Dendritic cell treated with granulocyte-macrophage colony-stimulating factor and Interleukin-4, amounts not matched to agents 40 ng/mL and 50 ng/mL, for 4 days (primary cell): ENCODE data around the gene CENPH.
"Not testable (repeated sequence)": the region's sequence is repeated elsewhere in the genome, so short reads cannot be mapped to it uniquely, and the experiment has no call there.

Experiments
- H3K27ac Mint-ChIP-seq: one replicate; pipeline ENCODE4 v1.8.0; 2022; ENCODE audit warnings: mild to moderate bottlenecking, mixed read lengths
- H3K27me3 Mint-ChIP-seq: one replicate; pipeline ENCODE4 v1.8.0; 2022; ENCODE audit warnings: mild to moderate bottlenecking, mixed read lengths
- H3K36me3 Mint-ChIP-seq: one replicate; pipeline ENCODE4 v1.8.0; 2022; ENCODE audit warnings: low read depth, mixed read lengths
- H3K4me1 Mint-ChIP-seq: one replicate; pipeline ENCODE4 v1.8.0; 2022; ENCODE audit warnings: low read depth, mixed read lengths
- H3K4me3 Mint-ChIP-seq: one replicate; pipeline ENCODE4 v1.8.0; 2022; ENCODE audit warnings: mild to moderate bottlenecking, moderate library complexity, mixed read lengths
- H3K9me3 Mint-ChIP-seq: one replicate; pipeline ENCODE4 v1.8.0; 2022; ENCODE audit warnings: mixed read lengths
- intact Hi-C: fragments of 100-400 bp; cut with micrococcal nuclease; formaldehyde crosslinking; loops from one replicate; pipeline ENCODE4 v1.15.0; 2022

The CENPH gene

GRCh38 chr5:69170495-69170894 is 18.9 kb upstream of the CENPH start:
- H3K36me3 Mint-ChIP-seq = peaks cover 56% of the 10 kb centered on the region
- peaks cover 30% of the 10 kb centered on the region for H3K4me1 Mint-ChIP-seq
- no peak overlapping the region for H3K4me3 Mint-ChIP-seq

GRCh38 chr5:69170969-69171368 is 18.4 kb upstream of the CENPH start:
- H3K4me1 Mint-ChIP-seq = peaks cover 26% of the 10 kb centered on the region
- H3K9me3 Mint-ChIP-seq = no peaks in the 10 kb centered on the region
- no peaks in the 10 kb centered on the region for H3K27me3 Mint-ChIP-seq
- H3K36me3 Mint-ChIP-seq = peaks cover 61% of the 10 kb centered on the region
- intact Hi-C loops = no loop called here
- H3K4me3 Mint-ChIP-seq = no peak overlapping the region
- no peak overlapping the region for H3K27ac Mint-ChIP-seq

More at GRCh38 chr5:69170495-69170894, 18.9 kb upstream of the CENPH start:
- no peaks in the 10 kb centered on the region for H3K27me3 Mint-ChIP-seq
- H3K27ac Mint-ChIP-seq = no peak overlapping the region
- no peaks in the 10 kb centered on the region for H3K9me3 Mint-ChIP-seq
- intact Hi-C loops = no loop called here

GRCh38 chr5:69181659-69182293 is 7.6 kb upstream of the CENPH start:
- H3K4me1 Mint-ChIP-seq, intact Hi-C loops, H3K27me3 Mint-ChIP-seq, H3K27ac Mint-ChIP-seq, H3K9me3 Mint-ChIP-seq, H3K36me3 Mint-ChIP-seq, H3K4me3 Mint-ChIP-seq: not testable (repeated sequence)

GRCh38 chr5:69184621-69185020 is 4.8 kb upstream of the CENPH start:
- Mint-ChIP-seq H3K36me3 (peaks cover 6% of the 10 kb centered on the region), H3K27me3 (no peaks in the 10 kb centered on the region), H3K4me3 (no peak overlapping the region), H3K27ac (no peak overlapping the region), H3K9me3 (no peaks in the 10 kb centered on the region), H3K4me1 (peaks cover 9% of the 10 kb centered on the region)
- intact Hi-C loops = no loop called here

- intact Hi-C loops = no loop called here
- H3K4me3 Mint-ChIP-seq = no peak overlapping the region
Measured at GRCh38 chr5:69187342-69187741, 2.0 kb upstream of the CENPH start.

GRCh38 chr5:69188811-69189161 is 597 bp upstream of the CENPH start:
- H3K9me3 Mint-ChIP-seq = no peaks in the 10 kb centered on the region
- no peaks in the 10 kb centered on the region for H3K27me3 Mint-ChIP-seq
- H3K4me3 Mint-ChIP-seq = peak overlapping the region; percentile 91
- intact Hi-C loops = loop anchor here (1.0 kb wide), 4 partner anchors 21 to 94 kb away; partner anchors contain the start of genes CCNB1, CDK7 and SLC30A5
- peaks cover 9% of the 10 kb centered on the region for H3K4me1 Mint-ChIP-seq
- peaks cover 6% of the 10 kb centered on the region for H3K36me3 Mint-ChIP-seq
- peak overlapping the region; percentile 92 for H3K27ac Mint-ChIP-seq

More at GRCh38 chr5:69187342-69187741, 2.0 kb upstream of the CENPH start:
- H3K4me1 Mint-ChIP-seq = peaks cover 9% of the 10 kb centered on the region
- H3K27ac Mint-ChIP-seq = no peak overlapping the region
- H3K27me3 Mint-ChIP-seq = no peaks in the 10 kb centered on the region
- no peaks in the 10 kb centered on the region for H3K9me3 Mint-ChIP-seq
- peaks cover 6% of the 10 kb centered on the region for H3K36me3 Mint-ChIP-seq

GRCh38 chr5:69202497-69202896 is 13.1 kb downstream of the CENPH start:
- Mint-ChIP-seq H3K4me1 (peaks cover 12% of the 10 kb centered on the region), H3K4me3 (no peak overlapping the region), H3K9me3 (no peaks in the 10 kb centered on the region), H3K36me3 (no peaks in the 10 kb centered on the region), H3K27me3 (no peaks in the 10 kb centered on the region), H3K27ac (no peak overlapping the region)
- intact Hi-C loops = no loop called here

GRCh38 chr5:69206528-69207190 is 17.3 kb downstream of the CENPH start:
- Mint-ChIP-seq H3K36me3 (no peaks in the 10 kb centered on the region), H3K4me1 (no peaks in the 10 kb centered on the region), H3K27ac (no peak overlapping the region), H3K9me3 (no peaks in the 10 kb centered on the region), H3K27me3 (no peaks in the 10 kb centered on the region), H3K4me3 (no peak overlapping the region)
- intact Hi-C loops = no loop called here

GRCh38 chr5:69209602-69210001 is 20.2 kb downstream of the CENPH start:
- no peaks in the 10 kb centered on the region for H3K4me1 Mint-ChIP-seq
- intact Hi-C loops = no loop called here
- no peaks in the 10 kb centered on the region for H3K36me3 Mint-ChIP-seq

GRCh38 chr5:69211200-69211599 is 21.8 kb downstream of the CENPH start:
- H3K27ac Mint-ChIP-seq = no peak overlapping the region
- no peaks in the 10 kb centered on the region for H3K4me1 Mint-ChIP-seq
- no peaks in the 10 kb centered on the region for H3K27me3 Mint-ChIP-seq
- H3K9me3 Mint-ChIP-seq = no peaks in the 10 kb centered on the region
- H3K36me3 Mint-ChIP-seq = no peaks in the 10 kb centered on the region
- intact Hi-C loops = no loop called here
- H3K4me3 Mint-ChIP-seq = no peak overlapping the region

More at GRCh38 chr5:69209602-69210001, 20.2 kb downstream of the CENPH start:
- no peaks in the 10 kb centered on the region for H3K9me3 Mint-ChIP-seq
- H3K27ac Mint-ChIP-seq = no peak overlapping the region
- no peaks in the 10 kb centered on the region for H3K27me3 Mint-ChIP-seq
- no peak overlapping the region for H3K4me3 Mint-ChIP-seq

GRCh38 chr5:69212022-69212421 is 22.6 kb downstream of the CENPH start:
- intact Hi-C loops = no loop called here
- H3K27ac Mint-ChIP-seq = no peak overlapping the region
- H3K27me3 Mint-ChIP-seq = no peaks in the 10 kb centered on the region
- H3K9me3 Mint-ChIP-seq = no peaks in the 10 kb centered on the region
- H3K4me1 Mint-ChIP-seq = no peaks in the 10 kb centered on the region
- H3K36me3 Mint-ChIP-seq = no peaks in the 10 kb centered on the region
- no peak overlapping the region for H3K4me3 Mint-ChIP-seq

GRCh38 chr5:69213513-69214215 is 24.3 kb downstream of the CENPH start:
- H3K36me3 Mint-ChIP-seq = peaks cover 11% of the 10 kb centered on the region
- no peaks in the 10 kb centered on the region for H3K9me3 Mint-ChIP-seq
- intact Hi-C loops = no loop called here
- no peak overlapping the region for H3K27ac Mint-ChIP-seq
- no peak overlapping the region for H3K4me3 Mint-ChIP-seq
- no peaks in the 10 kb centered on the region for H3K4me1 Mint-ChIP-seq
- no peaks in the 10 kb centered on the region for H3K27me3 Mint-ChIP-seq

- Mint-ChIP-seq H3K4me3 (peak overlapping the region; percentile 100), H3K9me3 (no peaks in the 10 kb centered on the region), H3K27me3 (no peaks in the 10 kb centered on the region), H3K4me1 (peaks cover 5% of the 10 kb centered on the region), H3K27ac (peak overlapping the region; percentile 100), H3K36me3 (peaks cover 26% of the 10 kb centered on the region)
- intact Hi-C loops = loop anchor here (1.0 to 5.0 kb wide), 4 partner anchors 17 to 150 kb away; partner anchors contain the start of genes AK6, CCDC125, CDK7 and RAD17
Measured at GRCh38 chr5:69217151-69217511, 27.7 kb downstream of the CENPH start.
